ENCODE measurements around the gene MRPS5.

The MRPS5 gene

GRCh38 chr2:95060446-95061118 is 61.0 kb downstream of the MRPS5 start:
- DNase-seq (ENCODE audit: low spot score) = peak; percentile 88

DNA sequence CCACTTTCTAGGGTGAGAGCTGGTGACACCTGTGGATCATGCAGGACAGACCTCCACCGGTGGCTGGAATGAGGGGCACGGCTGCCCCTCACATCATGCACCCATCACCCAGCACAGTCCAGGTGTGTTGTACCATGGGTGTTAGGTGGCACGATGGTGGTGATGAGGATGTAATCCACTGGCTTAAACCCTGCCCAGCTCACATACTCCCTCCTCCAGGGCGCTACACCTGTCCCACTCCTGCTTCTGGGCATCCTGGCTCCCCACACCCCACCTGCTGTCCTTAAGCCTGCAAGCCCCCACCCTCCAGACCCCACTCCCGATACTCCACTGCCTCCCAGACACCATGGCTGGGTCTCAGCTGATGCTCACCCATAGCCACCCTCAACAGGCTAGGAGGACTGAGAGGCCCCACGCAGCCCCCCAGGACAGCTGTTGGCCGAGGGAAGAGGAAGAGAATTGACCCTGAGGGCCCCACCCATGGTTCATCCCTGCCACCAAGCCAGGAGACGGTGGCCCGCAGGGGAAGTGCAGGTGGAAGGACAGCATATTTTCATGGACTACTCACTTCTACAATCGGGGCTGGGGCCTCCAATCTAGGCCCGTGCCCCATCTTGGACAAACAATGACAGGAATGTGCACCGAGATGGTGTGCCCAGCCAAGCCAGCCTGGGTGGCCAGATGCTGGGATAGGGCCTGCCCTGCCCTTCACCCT is 61.8 kb downstream of the MRPS5 start:
- peak; percentile 24 for DNase-seq (ENCODE audit: low spot score)

- peak; percentile 47 for DNase-seq (ENCODE audit: low spot score)
These were observed 62.5 kb downstream of the MRPS5 start for GRCh38 chr2:95058989-95059641.

- peak; percentile 53 for DNase-seq (ENCODE audit: low spot score)
These were observed 63.1 kb downstream of the MRPS5 start for GRCh38 chr2:95058466-95058988.

DNA sequence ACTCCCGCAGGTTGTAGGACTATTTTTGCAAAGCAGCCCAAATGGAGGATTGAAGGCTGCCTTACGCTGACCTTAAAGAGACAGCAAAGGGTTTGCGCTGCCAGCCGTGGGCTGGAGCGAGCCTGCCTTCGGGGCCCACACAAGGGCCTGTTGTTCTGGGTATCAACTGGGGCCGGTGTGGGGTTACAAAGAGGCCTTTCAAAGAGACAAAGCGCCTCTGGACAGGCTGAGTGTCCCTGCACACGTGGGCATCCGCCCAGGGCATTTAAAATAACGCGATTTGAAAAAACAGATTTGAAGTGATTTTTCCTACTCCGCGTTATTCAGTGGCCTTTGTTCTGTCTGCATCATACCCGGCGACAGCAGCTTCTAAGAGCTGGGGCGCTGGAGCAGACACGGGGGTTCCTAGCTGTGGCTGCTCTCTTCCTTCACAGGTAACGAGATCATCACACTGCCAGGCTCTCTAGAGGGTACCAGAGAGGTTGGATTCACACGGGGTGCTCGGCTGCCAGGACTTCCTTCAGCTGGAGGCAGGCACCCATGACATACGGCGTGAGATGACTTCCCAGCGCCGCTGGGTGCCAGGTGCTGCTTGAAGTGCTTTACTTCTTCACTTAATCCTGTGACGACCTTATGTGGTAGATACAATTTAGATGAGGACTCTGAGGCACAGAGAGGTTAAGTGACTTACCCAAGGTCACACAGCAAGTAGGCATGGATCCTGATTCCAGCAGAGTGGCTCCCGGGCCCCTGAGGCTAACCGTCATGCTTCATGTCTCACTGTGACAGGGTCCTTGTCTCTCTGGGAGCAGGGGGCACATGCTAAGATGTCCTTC is 63.9 kb downstream of the MRPS5 start:
- peak; percentile 98 for DNase-seq (ENCODE audit: low spot score)

- DNase-seq (ENCODE audit: low spot score) = peak; percentile 75
These were observed 64.8 kb downstream of the MRPS5 start for GRCh38 chr2:95056461-95057459.

DNA sequence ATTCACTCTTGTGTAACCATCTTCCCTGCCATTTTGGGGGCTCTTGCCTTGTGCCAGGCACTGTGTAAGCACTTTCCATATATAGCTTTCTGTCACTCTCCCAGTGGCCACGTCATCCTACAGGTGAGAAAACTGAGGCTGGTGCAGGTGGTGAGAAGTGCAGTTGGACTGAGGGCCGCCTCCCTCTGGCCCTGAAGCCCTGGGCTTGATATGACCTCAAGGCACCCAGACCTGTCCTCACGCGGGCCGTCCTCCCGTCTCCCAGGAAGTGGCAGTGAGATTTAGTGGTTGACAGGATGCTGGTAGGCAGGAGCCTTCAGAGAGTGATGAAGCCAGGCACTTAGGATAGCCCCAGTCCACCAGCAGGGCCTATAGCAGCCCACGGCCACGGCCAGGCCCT is 65.6 kb downstream of the MRPS5 start:
- no peak for DNase-seq (ENCODE audit: low spot score)

DNA sequence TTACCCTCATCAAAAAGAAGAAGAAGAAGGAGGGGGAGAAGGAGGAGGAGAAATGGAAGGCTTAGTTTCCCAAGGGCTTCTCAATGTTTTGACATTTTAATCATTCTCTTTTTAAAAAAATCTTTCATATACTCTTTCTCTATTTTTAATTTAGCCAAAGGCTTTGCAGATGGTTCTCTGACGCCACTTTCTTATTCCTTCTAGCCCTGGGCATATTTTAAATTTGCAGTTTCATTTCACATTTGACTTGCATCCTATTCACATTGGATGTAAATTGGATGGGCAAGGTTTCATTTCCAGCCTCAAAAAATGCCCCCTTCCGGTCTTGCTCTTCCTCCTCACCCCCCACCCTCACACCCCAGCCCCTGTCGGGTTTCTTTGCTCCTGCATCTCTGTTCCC is 66.3 kb downstream of the MRPS5 start:
- DNase-seq (ENCODE audit: low spot score) = no peak

DNA sequence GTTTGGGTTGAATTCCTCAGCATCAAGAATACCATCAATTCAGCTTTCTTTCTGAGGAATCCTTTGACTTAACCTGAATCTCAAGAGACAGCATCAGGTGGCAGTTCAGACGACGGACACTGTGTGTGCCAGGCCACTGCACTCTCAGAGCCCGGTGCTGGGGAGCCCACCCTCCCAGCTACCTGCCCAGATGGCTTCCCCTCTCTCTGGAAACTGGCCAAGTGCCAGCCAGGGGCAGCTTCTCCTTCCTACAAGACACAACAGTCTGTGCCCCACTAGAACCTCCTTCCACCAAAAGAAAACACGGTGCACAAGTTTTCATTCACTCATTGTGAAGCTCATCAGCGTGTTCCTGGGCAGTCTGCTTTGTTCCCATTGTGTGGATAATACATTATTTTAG is 67.6 kb downstream of the MRPS5 start:
- no peak for DNase-seq (ENCODE audit: low spot score)

GRCh38 chr2:95053543-95053942 is 68.1 kb downstream of the MRPS5 start:
- DNase-seq (ENCODE audit: low spot score) = no peak

GRCh38 chr2:95052804-95053479 is 68.7 kb downstream of the MRPS5 start:
- DNase-seq (ENCODE audit: low spot score) = no peak

DNA sequence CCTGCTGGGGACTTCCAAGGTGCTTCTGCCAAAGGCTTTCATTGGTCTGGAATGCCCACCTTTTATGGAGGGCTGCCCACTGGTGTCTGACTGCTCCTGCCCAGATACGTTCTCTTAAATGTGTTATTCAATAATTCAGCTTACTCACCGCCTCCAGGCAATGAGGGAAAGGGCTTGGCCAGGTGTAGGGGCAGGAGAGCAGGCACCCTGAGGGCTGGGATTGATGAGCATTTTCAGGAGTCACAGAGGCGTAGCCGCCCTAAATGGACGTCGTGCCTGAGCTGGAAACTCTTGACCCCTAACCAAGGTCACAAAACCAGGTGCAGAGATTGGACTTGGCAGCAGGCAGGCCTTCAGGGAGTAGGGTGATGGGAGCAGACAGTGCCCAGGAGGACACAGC is 69.3 kb downstream of the MRPS5 start:
- DNase-seq (ENCODE audit: low spot score) = no peak

DNA sequence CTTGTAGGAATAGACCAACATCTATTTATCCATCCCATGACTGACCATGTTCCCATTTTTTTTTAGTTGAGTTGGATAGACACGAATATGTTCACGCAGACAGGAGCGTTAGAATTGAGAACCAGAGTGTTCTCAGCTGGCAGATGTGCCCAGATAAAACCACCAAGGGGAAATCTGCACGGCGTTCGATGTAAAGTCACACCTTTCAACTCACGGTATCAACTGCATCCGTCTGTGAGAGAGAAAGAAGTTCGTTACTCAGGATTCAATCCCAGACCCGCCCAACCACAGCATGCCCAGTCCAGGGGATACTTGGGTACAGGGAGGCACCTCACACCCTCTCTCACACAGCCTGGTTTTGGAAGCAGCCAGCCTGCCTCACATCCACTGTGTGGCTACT is 70.0 kb downstream of the MRPS5 start:
- DNase-seq (ENCODE audit: low spot score) = no peak

DNA sequence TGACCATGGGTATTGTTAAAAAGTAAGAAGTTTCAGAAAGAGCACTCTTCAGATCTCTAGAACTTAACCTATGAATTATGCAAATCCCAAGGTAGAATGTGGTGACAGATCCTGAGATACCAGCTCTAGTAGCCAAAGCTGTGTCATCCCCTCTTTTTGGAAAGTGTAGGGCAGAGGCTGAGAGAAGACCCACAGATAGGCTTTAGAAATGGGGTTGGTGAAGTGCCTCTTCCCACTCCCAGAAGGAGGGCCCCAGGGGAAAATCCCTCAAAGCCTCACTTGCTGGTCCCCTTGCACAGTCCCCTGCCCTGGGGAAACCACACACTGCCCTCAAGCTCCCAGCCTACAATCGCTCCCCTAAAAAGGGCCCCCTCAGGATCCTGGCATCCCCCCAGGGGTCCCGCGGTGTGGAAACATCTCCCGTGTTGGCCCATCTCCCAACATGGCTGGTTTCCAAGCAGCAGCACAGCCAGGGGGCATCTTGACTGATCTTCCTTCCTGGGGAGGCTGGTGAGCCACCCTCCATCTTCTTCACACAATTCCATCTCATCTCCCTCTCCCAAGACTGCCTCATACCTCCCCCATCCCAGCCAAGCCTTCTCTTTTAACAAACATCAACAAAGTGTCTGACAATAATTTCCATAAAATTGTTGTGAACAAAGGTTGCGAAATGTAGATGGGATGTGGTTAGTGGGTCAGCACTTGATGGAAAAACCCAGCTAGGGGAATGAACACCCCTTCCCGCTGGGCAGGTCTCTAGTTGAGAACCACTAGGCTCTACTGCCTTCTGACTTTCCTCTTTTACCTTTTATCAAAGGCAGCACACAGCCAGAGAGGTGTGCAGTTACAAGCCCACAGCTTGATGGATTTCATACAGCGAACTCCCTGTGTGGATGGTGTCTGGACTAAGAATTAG is 71.0 kb downstream of the MRPS5 start:
- DNase-seq (ENCODE audit: low spot score) = no peak

- DNase-seq (ENCODE audit: low spot score) = no peak
These were observed 71.6 kb downstream of the MRPS5 start for GRCh38 chr2:95049961-95050360.

GRCh38 chr2:95049683-95049955 is 72.0 kb downstream of the MRPS5 start:
- DNase-seq (ENCODE audit: low spot score) = no peak

DNA sequence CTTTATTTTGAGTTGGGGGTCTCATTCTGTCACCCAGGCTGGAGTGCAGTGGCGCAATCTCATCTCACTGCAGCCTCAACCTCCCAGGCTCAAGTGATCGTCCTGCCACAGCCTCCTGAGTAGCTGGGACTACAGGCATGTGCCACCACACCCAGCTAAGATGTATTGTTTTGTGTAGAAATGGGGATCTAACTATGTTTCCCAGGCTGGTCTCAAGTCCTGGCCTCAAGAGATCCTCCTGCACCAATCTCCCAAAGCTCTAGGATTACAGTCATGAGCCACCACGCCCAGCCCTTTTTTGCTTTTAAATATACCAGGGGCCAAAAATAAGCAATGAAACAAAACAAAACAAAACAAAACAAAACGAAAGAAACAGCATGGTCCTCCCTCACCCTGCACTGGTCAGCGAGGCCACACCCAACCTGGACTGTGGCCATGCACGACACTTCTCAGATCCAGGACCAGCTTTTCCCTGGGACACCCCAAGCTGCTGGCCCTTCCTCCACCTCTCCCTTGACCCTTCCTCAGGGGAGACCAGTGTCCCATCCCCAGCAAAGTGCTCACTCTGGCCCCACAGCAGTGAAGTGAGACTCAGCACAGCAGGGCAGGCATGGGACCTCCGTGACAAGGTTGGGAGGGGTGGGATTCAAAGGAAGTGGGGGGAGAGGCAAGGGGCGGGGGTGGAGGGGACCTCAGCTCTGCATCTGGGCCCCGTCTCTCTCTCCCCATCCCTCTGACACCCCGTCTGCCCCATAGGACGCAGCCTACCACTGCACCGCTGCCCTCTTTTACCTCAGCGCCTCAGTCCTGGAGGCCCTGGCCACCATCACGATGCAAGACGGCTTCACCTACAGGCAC is 72.6 kb downstream of the MRPS5 start:
- no peak for DNase-seq (ENCODE audit: low spot score)

All from globus pallidus (tissue), 1 donor.